HEK293 (cell line): ENCODE results near the gene SRD5A3.

Experiments used
- GLIS2 ChIP-seq: fragments of 450-650 bp; formaldehyde crosslinking; IDR thresholded peaks from 2 replicates; pipeline ENCODE4 v1.5.1; 2016; ENCODE audit warnings: missing biosample characterization, missing genetic modification characterization
- HOXD13 ChIP-seq: sonication (generic); formaldehyde crosslinking; IDR thresholded peaks from 2 replicates; pipeline ENCODE4 v1.8.0; 2022; ENCODE audit warnings: missing genetic modification reagents, borderline replicate concordance
- KLF9 ChIP-seq: fragments of 450-650 bp; formaldehyde crosslinking; IDR thresholded peaks from 2 replicates; pipeline ENCODE4 v1.5.1; 2016; ENCODE audit warnings: missing biosample characterization, missing genetic modification characterization, low read depth
- PRDM6 ChIP-seq: fragments of 450-650 bp; formaldehyde crosslinking; IDR thresholded peaks from 2 replicates; pipeline ENCODE4 v1.5.1; 2017; ENCODE audit warnings: missing biosample characterization, missing genetic modification characterization
- SCRT2 ChIP-seq: fragments of 450-650 bp; formaldehyde crosslinking; IDR thresholded peaks from 2 replicates; pipeline ENCODE4 v1.5.1; 2016; ENCODE audit warnings: missing biosample characterization, missing genetic modification characterization
- SP2 ChIP-seq: fragments of 450-650 bp; formaldehyde crosslinking; IDR thresholded peaks from 2 replicates; pipeline ENCODE4 v1.5.1; 2016; ENCODE audit warnings: missing biosample characterization, missing genetic modification characterization
- TCF7L2 ChIP-seq: IDR thresholded peaks from 2 replicates; pipeline ENCODE4 v1.6.1; 2011; ENCODE audit warnings: low read depth, mild to moderate bottlenecking, inconsistent platforms, low read length, moderate library complexity, borderline replicate concordance
- TSHZ1 ChIP-seq: fragments of 450-650 bp; formaldehyde crosslinking; IDR thresholded peaks from 2 replicates; pipeline ENCODE4 v1.5.1; 2016; ENCODE audit warnings: missing biosample characterization, missing genetic modification characterization, borderline replicate concordance
- YY2 ChIP-seq: fragments of 450-650 bp; formaldehyde crosslinking; IDR thresholded peaks from 2 replicates; pipeline ENCODE4 v1.5.1; 2016; ENCODE audit warnings: missing biosample characterization, missing genetic modification characterization
- ZBTB20 ChIP-seq: fragments of 450-650 bp; formaldehyde crosslinking; IDR thresholded peaks from 2 replicates; pipeline ENCODE4 v1.5.1; 2016; ENCODE audit warnings: missing biosample characterization, missing genetic modification characterization
- ZBTB21 ChIP-seq: fragments of 450-650 bp; formaldehyde crosslinking; IDR thresholded peaks from 2 replicates; pipeline ENCODE4 v1.5.1; 2017; ENCODE audit warnings: missing biosample characterization, missing genetic modification characterization
- ZBTB8A ChIP-seq: fragments of 450-650 bp; formaldehyde crosslinking; IDR thresholded peaks from 2 replicates; pipeline ENCODE4 v1.5.1; 2016; ENCODE audit warnings: missing biosample characterization, missing genetic modification characterization
- ZFP37 ChIP-seq: fragments of 450-650 bp; formaldehyde crosslinking; IDR thresholded peaks from 2 replicates; pipeline ENCODE4 v1.5.1; 2016; ENCODE audit warnings: missing biosample characterization, missing genetic modification characterization
- ZIC2 ChIP-seq: fragments of 450-650 bp; formaldehyde crosslinking; IDR thresholded peaks from 2 replicates; pipeline ENCODE4 v1.5.1; 2016; ENCODE audit warnings: missing biosample characterization, missing genetic modification characterization
- ZNF132 ChIP-seq: fragments of 450-650 bp; formaldehyde crosslinking; IDR thresholded peaks from 2 replicates; pipeline ENCODE4 v1.5.1; 2017; ENCODE audit warnings: missing biosample characterization, missing genetic modification characterization, borderline replicate concordance
- ZNF133 ChIP-seq: fragments of 450-650 bp; formaldehyde crosslinking; IDR thresholded peaks from 2 replicates; pipeline ENCODE4 v1.5.1; 2016; ENCODE audit warnings: missing biosample characterization, missing genetic modification characterization
- ZNF140 ChIP-seq: fragments of 450-650 bp; formaldehyde crosslinking; IDR thresholded peaks from 2 replicates; pipeline ENCODE4 v1.5.1; 2016; ENCODE audit warnings: missing biosample characterization, missing genetic modification characterization
- ZNF157 ChIP-seq: fragments of 450-650 bp; formaldehyde crosslinking; IDR thresholded peaks from 2 replicates; pipeline ENCODE4 v1.5.1; 2016; ENCODE audit warnings: missing biosample characterization, missing genetic modification characterization
- ZNF174 ChIP-seq: fragments of 450-650 bp; formaldehyde crosslinking; IDR thresholded peaks from 2 replicates; pipeline ENCODE4 v1.5.0; 2017; ENCODE audit warnings: missing biosample characterization, mild to moderate bottlenecking, missing genetic modification characterization
- ZNF175 ChIP-seq: fragments of 450-650 bp; formaldehyde crosslinking; IDR thresholded peaks from 2 replicates; pipeline ENCODE4 v1.5.1; 2016; ENCODE audit warnings: missing biosample characterization, missing genetic modification characterization
- ZNF24 ChIP-seq: fragments of 450-650 bp; formaldehyde crosslinking; IDR thresholded peaks from 2 replicates; pipeline ENCODE4 v1.5.1; 2016; ENCODE audit warnings: missing biosample characterization, missing genetic modification characterization
- ZNF292 ChIP-seq: fragments of 450-650 bp; formaldehyde crosslinking; IDR thresholded peaks from 2 replicates; pipeline ENCODE4 v1.5.1; 2016; ENCODE audit warnings: low read depth, missing biosample characterization, missing genetic modification characterization, borderline replicate concordance
- ZNF311 ChIP-seq: fragments of 450-650 bp; formaldehyde crosslinking; IDR thresholded peaks from 2 replicates; pipeline ENCODE4 v1.5.1; 2017; ENCODE audit warnings: missing biosample characterization, missing genetic modification characterization, borderline replicate concordance
- ZNF394 ChIP-seq: fragments of 450-650 bp; formaldehyde crosslinking; IDR thresholded peaks from 2 replicates; pipeline ENCODE4 v1.5.1; 2016; ENCODE audit warnings: missing biosample characterization, missing genetic modification characterization, mild to moderate bottlenecking, moderate library complexity, borderline replicate concordance
- ZNF416 ChIP-seq: fragments of 450-650 bp; formaldehyde crosslinking; IDR thresholded peaks from 2 replicates; pipeline ENCODE4 v1.5.1; 2016; ENCODE audit warnings: missing biosample characterization, missing genetic modification characterization
- ZNF549 ChIP-seq: fragments of 450-650 bp; IDR thresholded peaks from 2 replicates; pipeline ENCODE4 v1.5.1; 2018; ENCODE audit warnings: missing biosample characterization, missing genetic modification characterization, mild to moderate bottlenecking, inconsistent platforms, moderate library complexity
- ZNF558 ChIP-seq: fragments of 450-650 bp; formaldehyde crosslinking; IDR thresholded peaks from 2 replicates; pipeline ENCODE4 v1.5.1; 2016; ENCODE audit warnings: missing biosample characterization, missing genetic modification characterization
- ZNF560 ChIP-seq: fragments of 450-650 bp; formaldehyde crosslinking; IDR thresholded peaks from 2 replicates; pipeline ENCODE4 v1.5.1; 2017; ENCODE audit warnings: missing biosample characterization, missing genetic modification characterization, borderline replicate concordance
- ZNF639 ChIP-seq: fragments of 450-650 bp; formaldehyde crosslinking; IDR thresholded peaks from 2 replicates; pipeline ENCODE4 v1.5.1; 2016; ENCODE audit warnings: missing biosample characterization, missing genetic modification characterization
- ZNF704 ChIP-seq: fragments of 450-650 bp; formaldehyde crosslinking; IDR thresholded peaks from 2 replicates; pipeline ENCODE4 v1.5.1; 2016; ENCODE audit warnings: missing biosample characterization, missing genetic modification characterization
- ZSCAN4 ChIP-seq: fragments of 450-650 bp; formaldehyde crosslinking; IDR thresholded peaks from 2 replicates; pipeline ENCODE4 v1.5.1; 2017; ENCODE audit warnings: missing biosample characterization, missing genetic modification characterization

Gene SRD5A3

GRCh38 chr4:55345980-55346850, at the start of gene SRD5A3 (continued):
- no peak for TF ChIP-seq TSHZ1
- TF ChIP-seq TCF7L2, result peak; percentile 92
- 0 out of 2 replicates have a peak, but pooled peaks have one; percentile 9 for TF ChIP-seq ZNF549 (tag by site-specific recombination)
- no peak for TF ChIP-seq ZNF416 (tag by site-specific recombination)
- TF ChIP-seq ZNF140, result no peak
- no peak for TF ChIP-seq ZNF704
- TF ChIP-seq ZNF292 (tag by site-specific recombination), result no peak
- TF ChIP-seq ZBTB21 (tag by site-specific recombination), result no peak
- TF ChIP-seq PRDM6 (tag by site-specific recombination), result no peak
- peak; percentile 86 for TF ChIP-seq ZIC2
- TF ChIP-seq ZNF174, result no peak
- no peak for TF ChIP-seq HOXD13
- TF ChIP-seq ZNF175, result no peak
- no peak for TF ChIP-seq ZNF311 (tag by site-specific recombination)
- TF ChIP-seq ZNF558 (tag by site-specific recombination), result no peak
- TF ChIP-seq ZBTB20 (tag by site-specific recombination), result peak; percentile 87
- no peak for TF ChIP-seq ZNF132
- peak; percentile 27; the same call in 1 of the 2 replicates for TF ChIP-seq ZNF394 (tag by site-specific recombination)
- no peak for TF ChIP-seq ZNF560 (tag by site-specific recombination)
- TF ChIP-seq ZFP37 (tag by site-specific recombination), result peak; percentile 82; the same call in 1 of the 2 replicates
- TF ChIP-seq YY2 (tag by site-specific recombination), result no peak
- TF ChIP-seq ZNF157 (tag by site-specific recombination), result no peak
- peak; percentile 89 for TF ChIP-seq GLIS2
- TF ChIP-seq SCRT2 (tag by site-specific recombination), result peak; percentile 45; the same call in 1 of the 2 replicates
- TF ChIP-seq ZNF639, result no peak
- no peak for TF ChIP-seq ZSCAN4 (tag by site-specific recombination)
- TF ChIP-seq ZNF24 (tag by site-specific recombination), result 0 out of 2 replicates have a peak, but pooled peaks have one; percentile 16
- peak; percentile 90 for TF ChIP-seq ZBTB8A
- no peak for TF ChIP-seq KLF9
- TF ChIP-seq SP2, result peak; percentile 7; the same call in 1 of the 2 replicates
- TF ChIP-seq ZNF133 (tag by site-specific recombination), result no peak
